ENCODE results near the gene PAGR1.
A peak's percentile ranks its signal among the peaks of the same experiment; 100 is the strongest.

DNA sequence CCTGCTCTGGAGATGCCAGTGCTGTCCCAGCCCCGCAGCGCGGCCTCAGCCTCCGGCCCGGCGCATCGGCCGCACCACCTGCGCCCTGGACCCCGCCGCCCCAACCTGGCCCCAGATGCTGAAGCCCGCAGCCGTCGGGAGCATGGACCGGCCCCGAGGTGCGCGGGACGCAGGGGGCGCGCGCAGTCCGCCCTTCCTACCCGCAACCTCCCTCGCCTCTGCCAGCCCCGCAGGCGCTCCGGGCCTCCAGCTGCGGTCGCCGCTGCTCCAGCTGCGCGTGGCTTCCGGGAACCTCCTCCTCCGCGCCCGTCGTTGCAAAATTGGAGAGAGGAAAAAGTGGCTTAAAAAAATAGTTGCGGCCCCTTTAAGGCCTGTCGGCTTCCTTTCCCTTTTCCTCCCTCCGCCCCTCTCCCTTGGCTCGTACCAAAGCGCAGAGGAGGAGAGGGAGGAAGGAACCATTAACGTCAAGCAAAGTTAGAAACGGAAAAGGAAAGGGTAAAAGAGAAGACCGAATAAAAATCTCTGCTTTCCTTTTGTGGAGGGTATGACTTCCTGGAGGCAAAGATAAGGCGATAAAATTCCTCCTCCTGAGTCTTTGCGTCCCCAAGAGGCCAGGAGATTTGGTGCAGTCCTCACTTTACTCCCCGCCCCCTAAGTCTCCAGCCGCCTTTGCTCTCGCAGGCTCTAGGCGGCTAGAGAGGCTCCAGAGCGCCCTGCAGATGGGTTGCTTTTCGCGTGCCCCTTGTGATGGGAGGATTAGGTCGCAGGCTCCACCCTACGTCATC lies 47.1 kb downstream of the PAGR1 start, which contains the start of gene CDIPT:
- TF ChIP-seq, protein P1, sequence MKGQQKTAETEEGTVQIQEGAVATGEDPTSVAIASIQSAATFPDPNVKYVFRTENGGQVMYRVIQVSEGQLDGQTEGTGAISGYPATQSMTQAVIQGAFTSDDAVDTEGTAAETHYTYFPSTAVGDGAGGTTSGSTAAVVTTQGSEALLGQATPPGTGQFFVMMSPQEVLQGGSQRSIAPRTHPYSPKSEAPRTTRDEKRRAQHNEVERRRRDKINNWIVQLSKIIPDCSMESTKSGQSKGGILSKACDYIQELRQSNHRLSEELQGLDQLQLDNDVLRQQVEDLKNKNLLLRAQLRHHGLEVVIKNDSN (CRISPR knock-in tag; IDR thresholded peaks at IDR 0.05) = no peak
- TF ChIP-seq, protein P2, sequence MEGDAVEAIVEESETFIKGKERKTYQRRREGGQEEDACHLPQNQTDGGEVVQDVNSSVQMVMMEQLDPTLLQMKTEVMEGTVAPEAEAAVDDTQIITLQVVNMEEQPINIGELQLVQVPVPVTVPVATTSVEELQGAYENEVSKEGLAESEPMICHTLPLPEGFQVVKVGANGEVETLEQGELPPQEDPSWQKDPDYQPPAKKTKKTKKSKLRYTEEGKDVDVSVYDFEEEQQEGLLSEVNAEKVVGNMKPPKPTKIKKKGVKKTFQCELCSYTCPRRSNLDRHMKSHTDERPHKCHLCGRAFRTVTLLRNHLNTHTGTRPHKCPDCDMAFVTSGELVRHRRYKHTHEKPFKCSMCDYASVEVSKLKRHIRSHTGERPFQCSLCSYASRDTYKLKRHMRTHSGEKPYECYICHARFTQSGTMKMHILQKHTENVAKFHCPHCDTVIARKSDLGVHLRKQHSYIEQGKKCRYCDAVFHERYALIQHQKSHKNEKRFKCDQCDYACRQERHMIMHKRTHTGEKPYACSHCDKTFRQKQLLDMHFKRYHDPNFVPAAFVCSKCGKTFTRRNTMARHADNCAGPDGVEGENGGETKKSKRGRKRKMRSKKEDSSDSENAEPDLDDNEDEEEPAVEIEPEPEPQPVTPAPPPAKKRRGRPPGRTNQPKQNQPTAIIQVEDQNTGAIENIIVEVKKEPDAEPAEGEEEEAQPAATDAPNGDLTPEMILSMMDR (IDR thresholded peaks at IDR 0.05) = no peak
- peak; percentile 70; the same call in 1 of the 2 replicates for TF ChIP-seq JUN (CRISPR knock-in tag; IDR thresholded peaks at IDR 0.05)
- TF ChIP-seq AFF4 (CRISPR knock-in tag; IDR thresholded peaks at IDR 0.05; ENCODE audit: borderline replicate concordance) = no peak
- TF ChIP-seq, protein P3, sequence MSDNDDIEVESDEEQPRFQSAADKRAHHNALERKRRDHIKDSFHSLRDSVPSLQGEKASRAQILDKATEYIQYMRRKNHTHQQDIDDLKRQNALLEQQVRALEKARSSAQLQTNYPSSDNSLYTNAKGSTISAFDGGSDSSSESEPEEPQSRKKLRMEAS (CRISPR knock-in tag; IDR thresholded peaks at IDR 0.05) = peak; percentile 24; the same call in 1 of the 2 replicates
- TF ChIP-seq ZBTB21 (CRISPR knock-in tag; IDR thresholded peaks at IDR 0.05; ENCODE audit: borderline replicate concordance) = no peak
- TF ChIP-seq PRRX2 (CRISPR knock-in tag; IDR thresholded peaks at IDR 0.05) = no peak
- TF ChIP-seq OVOL2 (CRISPR knock-in tag; IDR thresholded peaks at IDR 0.05; ENCODE audit: borderline replicate concordance) = no peak
